GM18505 (cell line): ENCODE results near the gene PDE4D.

Experiments used
- ATAC-seq: cut with Tn5 transposase; IDR thresholded peaks from one replicate; pipeline ENCODE4 v1.9.1; 2021; ENCODE audit not compliant: unreplicated experiment
- POLR2A ChIP-seq: IDR thresholded peaks from 4 replicates; pipeline ENCODE4 v1.6.1; 2011; ENCODE audit warnings: borderline replicate concordance; ENCODE audit not compliant: insufficient read depth, insufficient read length; ENCODE audit errors: extremely low read depth

PDE4D gene

DNA sequence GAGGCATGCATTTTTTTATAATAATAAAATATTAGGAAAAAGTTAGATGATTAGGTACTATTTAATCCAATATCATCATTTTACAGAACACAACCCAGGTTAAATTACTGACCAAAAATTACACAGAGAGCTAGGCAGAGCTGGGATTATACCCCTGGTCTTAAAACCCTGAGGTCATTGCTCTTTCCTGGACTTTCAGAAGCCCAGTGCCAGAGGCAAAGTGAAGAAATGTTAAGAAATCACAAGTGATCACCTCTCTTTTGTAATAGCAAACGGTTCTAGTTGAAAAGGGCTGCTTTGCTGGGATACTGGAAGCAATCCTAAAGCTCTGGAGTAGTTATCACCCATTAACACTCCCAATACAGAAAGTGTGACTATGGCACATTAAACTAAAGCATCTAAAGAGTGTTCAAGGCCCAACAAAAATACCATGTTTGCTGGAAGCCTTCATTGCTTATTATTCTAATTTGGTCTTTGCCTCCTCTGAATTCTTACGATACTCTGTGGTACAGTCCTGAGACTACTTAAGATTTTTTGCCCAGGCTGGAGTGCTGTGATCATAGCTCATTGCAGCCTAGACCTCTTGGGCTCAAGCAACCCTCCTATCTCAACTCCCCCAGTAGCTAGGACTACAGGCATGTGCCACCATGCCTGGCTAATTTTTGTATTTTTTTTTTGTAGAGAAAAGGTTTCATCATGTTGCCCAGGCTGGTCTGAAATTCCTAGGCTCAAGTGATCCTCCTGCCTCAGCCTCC, 734.7 kb downstream of the PDE4D start:
- TF ChIP-seq POLR2A: no peak
- ATAC-seq: no peak

DNA sequence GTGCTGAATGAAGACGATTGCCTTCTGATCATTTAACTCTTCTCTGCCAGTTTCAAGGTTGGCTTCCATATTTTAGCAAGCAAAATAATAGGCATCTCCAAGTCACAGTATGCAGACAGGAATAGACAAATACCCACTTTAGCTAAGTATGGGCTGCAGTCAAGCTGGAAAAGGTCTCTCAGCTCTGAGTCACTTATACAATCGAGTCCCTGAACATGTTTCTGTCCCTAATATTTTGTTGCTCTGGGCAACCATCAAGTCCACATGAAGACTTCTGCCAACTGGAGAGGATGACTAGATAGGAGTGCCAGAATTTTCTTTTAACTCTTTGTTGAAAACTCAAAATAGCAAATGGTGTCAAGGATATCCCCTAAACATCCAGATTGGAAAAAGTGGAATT, 735.4 kb downstream of the PDE4D start:
- TF ChIP-seq POLR2A: no peak
- no peak for ATAC-seq

DNA sequence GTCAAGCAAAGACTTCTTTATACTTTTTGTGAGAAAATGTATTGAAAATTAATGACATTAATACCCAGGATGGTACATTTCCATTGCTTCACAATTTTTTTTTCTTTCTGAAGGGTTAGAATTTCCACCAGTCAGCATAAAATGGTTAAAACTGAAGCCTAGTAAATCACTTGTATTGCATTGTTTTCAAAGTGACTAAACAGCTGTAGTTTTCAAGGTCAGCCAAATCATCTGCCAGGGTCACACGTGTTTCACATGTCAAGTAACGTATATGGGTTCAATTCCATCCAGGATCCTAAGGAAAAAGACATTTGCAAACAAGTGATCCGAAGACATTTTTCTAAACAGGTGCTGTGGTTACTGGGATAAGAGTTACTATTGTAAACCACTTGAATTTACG, 736.5 kb downstream of the PDE4D start:
- TF ChIP-seq POLR2A: no peak
- no peak for ATAC-seq

DNA sequence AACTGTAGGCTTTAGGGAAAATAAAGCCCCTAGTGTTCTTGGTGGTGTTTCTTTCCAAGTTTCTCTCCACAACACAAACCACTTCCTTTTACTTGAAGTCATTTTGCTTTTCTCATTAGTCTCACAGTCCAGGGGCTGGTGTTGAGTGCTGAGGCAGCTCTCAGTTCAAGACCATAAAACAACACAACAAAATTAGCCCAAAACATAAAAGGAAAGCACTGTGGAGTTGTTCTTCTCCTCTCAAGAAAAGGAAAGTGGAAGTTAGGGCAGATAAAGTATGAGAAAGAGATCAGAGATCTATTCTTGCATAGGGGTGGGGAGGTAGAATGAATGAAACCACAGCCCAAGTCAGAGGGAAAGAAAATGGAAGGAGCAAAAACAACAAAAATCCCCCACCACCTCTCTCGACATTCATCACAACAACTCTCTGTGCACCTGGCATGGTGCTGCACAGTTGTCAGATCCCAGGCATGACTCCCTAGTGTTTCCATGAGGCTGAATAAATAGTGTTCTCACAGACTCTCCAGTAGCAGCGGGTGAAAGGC, 740.8 kb downstream of the PDE4D start:
- no peak for ATAC-seq
- no peak for TF ChIP-seq POLR2A

DNA sequence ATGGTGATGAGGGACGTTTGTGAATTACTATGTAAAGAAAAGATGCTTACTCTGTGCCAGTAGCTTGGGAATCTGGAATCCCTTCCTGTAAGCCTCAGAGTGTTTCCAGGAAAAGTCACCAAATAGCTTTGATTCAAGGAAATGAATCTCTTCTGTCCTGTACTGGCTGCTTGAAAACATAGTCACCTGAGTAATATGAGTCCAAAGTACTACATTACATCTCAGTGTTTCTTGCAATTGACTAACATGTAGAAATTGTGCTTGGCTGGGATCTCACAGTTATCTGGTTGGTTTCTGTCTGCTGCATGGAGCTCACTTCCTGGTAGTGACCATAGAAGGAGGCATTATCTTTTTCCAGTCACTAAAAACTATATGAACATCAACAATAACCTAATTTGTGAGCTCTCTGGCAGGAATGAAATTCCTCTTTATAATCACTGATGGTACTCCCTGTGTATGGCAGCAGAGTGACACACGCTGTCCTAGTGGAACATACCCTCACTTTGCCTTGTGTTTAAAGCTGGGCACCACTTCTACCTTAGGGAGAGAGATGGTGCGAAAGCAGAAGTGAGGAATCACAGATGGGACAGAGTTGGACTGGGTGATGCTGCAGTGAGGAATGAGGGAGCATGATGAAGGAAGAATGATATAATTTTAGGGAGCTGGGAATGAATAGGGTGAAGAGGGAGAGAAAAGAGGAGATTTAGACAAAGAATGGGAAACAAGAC, 742.2 kb downstream of the PDE4D start:
- ATAC-seq: no peak
- TF ChIP-seq POLR2A: no peak

DNA sequence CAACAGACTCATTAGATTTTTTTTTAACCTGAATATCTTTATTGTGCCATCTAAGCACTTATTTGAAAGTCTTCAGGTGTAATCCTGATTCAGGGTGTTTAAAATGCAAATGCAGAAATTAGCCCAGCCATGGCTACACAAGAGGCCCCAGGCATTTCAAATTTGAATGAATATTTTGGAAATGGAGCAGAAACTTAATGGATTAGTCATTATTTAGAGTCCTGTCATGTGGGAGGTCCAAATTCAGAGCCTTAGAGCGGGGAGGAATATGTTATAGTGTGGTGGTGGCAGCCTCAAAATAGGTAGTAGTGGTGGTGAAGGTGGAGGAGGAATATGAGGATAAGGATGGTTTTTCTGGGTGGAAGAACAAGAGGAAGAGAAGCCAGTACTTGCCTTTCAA, 743.7 kb downstream of the PDE4D start:
- no peak for ATAC-seq
- TF ChIP-seq POLR2A: no peak

DNA sequence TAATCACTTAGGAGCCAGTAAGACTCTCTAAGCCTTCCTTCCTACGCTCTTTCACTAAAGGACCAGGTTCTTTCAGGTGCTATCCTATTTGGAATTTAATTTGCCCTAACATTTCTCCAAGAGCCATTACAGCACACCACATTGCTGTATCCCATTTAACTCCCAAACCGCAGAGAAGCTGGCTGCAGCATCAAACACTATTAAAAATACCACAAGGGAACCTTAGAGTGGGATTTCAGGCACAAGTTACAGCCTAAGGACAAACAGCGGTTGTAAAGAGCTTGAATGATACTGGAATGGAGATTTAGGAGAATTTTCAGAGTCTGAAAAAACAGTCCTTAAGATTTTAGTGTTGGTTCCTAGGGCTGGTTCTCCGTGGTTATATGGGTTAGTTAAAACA, 744.3 kb downstream of the PDE4D start:
- TF ChIP-seq POLR2A: no peak
- ATAC-seq: no peak

DNA sequence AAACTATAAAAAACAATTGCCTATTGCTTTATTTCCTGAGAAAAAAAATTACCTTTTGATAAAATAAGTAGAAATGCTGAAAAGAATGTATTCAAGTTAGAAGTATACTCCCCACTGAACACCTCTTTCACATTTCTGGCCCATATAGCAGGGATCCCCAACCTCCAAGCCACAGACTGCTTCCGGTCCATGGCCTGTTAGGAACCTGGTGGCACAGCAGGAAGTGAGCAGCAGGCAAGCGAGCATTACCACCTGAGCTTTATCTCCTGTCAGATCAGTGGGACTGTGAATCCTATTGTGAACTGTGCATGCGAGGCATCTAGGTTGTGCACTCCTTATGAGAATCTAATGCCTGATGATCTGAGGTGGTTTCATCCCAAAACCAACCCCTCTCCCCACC, 746.8 kb downstream of the PDE4D start:
- no peak for ATAC-seq
- TF ChIP-seq POLR2A: no peak

DNA sequence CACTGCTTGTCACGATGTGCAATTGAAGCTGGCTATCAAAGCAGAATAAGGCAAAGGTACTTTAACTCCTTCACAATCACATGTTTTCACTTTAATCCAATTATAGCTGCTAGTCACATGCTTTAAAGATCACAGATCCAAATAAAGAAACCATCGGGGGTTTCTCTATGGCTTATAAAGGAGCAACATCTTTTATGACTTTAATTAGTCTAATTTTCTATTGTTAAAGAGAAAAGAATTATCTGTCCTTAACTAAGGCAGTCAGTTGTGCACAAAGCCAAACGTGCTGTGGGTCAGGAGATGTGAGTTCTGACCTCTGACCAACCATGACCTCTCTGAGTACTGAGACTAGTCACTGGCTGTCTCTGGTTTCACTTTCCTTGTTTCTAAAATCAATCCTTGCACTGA, 749.6 kb downstream of the PDE4D start:
- peak; percentile 90 for ATAC-seq
- no peak for TF ChIP-seq POLR2A

DNA sequence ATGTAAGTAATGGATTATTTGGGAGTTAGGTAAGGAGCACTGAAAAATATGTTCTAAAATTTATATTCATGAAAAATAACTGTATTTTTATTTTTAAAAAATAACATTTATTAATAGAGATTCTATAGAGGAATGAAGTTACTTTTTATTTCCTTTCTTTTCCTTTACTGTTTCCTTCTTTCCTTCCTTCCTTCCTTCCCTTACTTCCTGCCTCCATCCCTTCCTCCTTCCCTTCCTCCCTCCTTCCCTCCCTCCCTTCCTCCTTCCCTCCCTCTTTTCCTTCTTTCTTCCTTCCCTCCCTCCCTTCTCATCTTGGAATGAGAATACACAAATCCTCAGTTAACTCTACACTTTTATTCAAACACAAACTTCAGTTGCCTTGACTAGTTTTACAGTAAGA, 750.6 kb downstream of the PDE4D start:
- ATAC-seq: no peak
- no peak for TF ChIP-seq POLR2A

DNA sequence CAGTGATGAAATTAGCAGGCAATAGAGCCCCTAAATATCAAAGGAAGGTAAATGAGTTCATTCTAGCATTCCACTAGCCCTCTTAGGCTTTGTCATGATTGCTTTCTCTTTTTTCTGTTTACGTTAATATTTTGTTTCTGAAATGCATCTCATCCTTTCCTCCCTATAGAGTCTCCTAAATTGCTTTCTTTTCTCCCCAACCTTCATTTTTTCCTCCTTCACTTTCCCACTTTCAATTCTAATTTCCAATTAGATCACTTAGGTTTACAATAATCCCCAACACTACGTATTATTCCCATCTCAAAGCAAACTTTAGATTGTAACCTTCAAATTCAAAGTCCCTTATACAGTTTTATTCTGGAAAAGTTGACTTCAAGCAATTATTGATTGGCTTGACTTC, 751.4 kb downstream of the PDE4D start:
- TF ChIP-seq POLR2A: no peak
- ATAC-seq: no peak

DNA sequence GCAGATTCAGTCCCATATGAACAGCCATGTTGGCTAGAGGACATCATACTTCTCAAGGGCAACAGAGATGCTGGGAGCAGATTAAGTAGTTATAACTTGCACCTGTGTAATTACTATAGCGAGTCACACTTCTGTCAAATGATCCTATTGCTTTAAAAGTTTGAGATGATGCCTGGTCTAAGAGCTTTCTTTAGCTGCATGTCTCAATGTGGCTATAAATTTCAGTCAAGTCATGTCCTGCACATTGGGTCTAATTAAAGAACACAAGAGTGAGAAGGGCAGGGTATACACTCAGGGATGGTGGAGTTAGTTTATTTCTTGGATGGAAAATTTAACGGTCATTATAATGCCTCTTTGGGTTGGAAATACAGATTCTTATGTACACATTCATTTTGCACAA, 753.4 kb downstream of the PDE4D start:
- ATAC-seq: no peak
- TF ChIP-seq POLR2A: no peak

DNA sequence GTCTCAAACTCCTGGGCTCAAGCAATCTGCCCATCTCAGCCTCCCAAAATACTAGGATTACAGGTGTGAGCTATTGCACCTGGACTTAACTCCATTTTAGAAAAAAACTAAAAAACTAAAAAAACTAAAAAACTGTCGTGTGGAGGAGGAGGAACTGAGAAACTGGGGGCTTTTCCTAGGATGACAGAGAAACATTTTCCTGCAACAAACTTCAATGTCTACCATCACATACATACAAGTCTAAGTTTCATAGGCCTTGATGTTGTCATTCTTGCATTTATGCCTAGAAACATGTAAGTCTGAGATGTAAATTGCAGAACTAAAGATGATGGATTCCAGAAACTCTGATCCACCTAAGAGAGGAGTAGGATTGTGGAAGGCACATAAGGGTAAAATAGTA, 753.8 kb downstream of the PDE4D start:
- no peak for ATAC-seq
- TF ChIP-seq POLR2A: no peak

DNA sequence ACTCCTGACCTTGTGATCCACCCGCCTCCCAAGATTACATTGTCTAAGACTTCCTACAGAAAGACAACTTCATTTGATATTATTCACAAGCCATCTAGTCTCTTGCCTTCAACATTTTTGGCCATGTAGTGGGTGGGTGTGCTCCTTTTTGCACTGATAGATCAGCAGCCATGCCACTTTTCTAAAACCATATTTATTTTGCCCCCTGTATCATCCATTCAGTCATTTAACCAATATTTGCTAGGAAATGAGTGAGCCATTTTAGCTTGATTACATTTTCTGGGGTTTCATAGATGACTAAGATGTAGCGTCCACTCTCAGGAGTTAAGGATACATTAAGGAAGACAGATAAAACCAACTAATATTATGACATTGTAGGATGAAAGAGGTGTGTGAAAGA, 755.0 kb downstream of the PDE4D start:
- no peak for ATAC-seq
- no peak for TF ChIP-seq POLR2A

DNA sequence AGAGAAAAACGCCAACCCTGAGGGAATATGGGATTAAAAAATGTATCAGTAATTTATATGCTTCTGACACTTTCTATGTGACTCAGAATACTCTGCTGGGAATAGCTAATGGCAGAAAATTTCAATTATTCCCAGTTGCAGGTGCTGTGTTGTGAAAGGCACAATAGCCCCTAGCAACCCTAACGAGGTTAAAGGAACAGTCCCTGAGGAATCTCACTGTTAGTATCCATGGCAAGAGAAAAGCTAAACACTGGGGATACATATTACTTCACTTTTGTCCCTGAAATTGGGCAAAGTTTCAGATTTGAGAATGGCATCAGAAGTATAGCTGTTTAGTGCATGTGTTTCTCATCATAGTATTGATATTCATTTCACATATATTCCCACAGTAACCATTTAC, 755.7 kb downstream of the PDE4D start:
- ATAC-seq: no peak
- TF ChIP-seq POLR2A: no peak

DNA sequence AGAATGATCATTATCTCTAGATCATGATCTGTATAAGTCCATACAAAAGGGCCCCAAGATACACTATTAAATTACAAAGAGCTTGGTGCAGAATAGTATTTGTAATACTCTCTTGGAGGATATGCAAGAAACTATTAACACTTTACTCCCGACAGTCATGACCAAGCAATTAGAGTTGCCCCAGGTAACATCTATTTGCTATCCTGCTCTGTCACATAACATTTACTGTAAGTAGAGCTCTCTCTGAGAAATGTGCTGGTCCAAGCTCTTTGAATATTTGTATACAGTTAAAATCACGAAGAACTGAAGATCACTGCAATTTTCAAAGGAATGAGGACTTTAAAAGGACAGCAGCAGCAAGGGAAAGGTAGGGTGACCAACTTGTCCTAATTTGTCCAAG, 757.0 kb downstream of the PDE4D start:
- no peak for TF ChIP-seq POLR2A
- ATAC-seq: no peak
